Endodermal cell (in vitro differentiated cells): ENCODE results near the gene PDE8A. TPM values are rescaled to one million over a fixed set of nuclear protein-coding genes. Genes with fewer than 3 reads are reported as not detected.

ENCODE experiments used
- DNase-seq: peaks from one replicate; pipeline ENCODE4 v3.0.0-alpha.2; 2017
- H3K27ac ChIP-seq: 2 replicates; pipeline ENCODE4 v1.5.1; 2013; ENCODE audit warnings: mild to moderate bottlenecking, low read depth, low read length, moderate library complexity
- H3K27me3 ChIP-seq: 2 replicates; pipeline ENCODE4 v1.6.1; 2013; ENCODE audit warnings: mild to moderate bottlenecking, low read length, moderate library complexity; ENCODE audit not compliant: insufficient read depth, control insufficient read depth, poor library complexity, severe bottlenecking
- H3K36me3 ChIP-seq: 2 replicates; pipeline ENCODE4 v1.7.0; 2013; ENCODE audit warnings: mild to moderate bottlenecking, low read length, moderate library complexity; ENCODE audit not compliant: control insufficient read depth, insufficient read depth
- H3K4me1 ChIP-seq: one replicate; pipeline ENCODE4 v1.7.0; 2013; ENCODE audit warnings: low read length; ENCODE audit not compliant: control insufficient read depth, insufficient read depth
- H3K4me3 ChIP-seq: 2 replicates; pipeline ENCODE4 v1.5.1; 2013; ENCODE audit warnings: mild to moderate bottlenecking, low read length, moderate library complexity
- H3K9ac ChIP-seq: 2 replicates; pipeline ENCODE4 v1.6.1; 2013; ENCODE audit warnings: mild to moderate bottlenecking, low read length, moderate library complexity; ENCODE audit not compliant: poor library complexity, severe bottlenecking; ENCODE audit errors: extremely low read depth
- H3K9me3 ChIP-seq: 2 replicates; pipeline ENCODE4 v1.6.1; 2013; ENCODE audit warnings: mild to moderate bottlenecking, low read length, moderate library complexity; ENCODE audit not compliant: control insufficient read depth
- H3K27ac Mint-ChIP-seq: 2 replicates; pipeline ENCODE4 v1.8.0; 2020; ENCODE audit warnings: mixed read lengths
- H3K27me3 Mint-ChIP-seq: 2 replicates; pipeline ENCODE4 v1.8.0; 2021; ENCODE audit warnings: mild to moderate bottlenecking, mixed read lengths; ENCODE audit not compliant: insufficient read depth
- H3K36me3 Mint-ChIP-seq: 2 replicates; pipeline ENCODE4 v1.8.0; 2020; ENCODE audit warnings: low read depth, mixed read lengths
- H3K4me1 Mint-ChIP-seq: 2 replicates; pipeline ENCODE4 v1.8.0; 2020; ENCODE audit warnings: mixed read lengths
- H3K4me3 Mint-ChIP-seq: 2 replicates; pipeline ENCODE4 v1.8.0; 2020; ENCODE audit warnings: mild to moderate bottlenecking, moderate library complexity, mixed read lengths
- H3K9me3 Mint-ChIP-seq: 2 replicates; pipeline ENCODE4 v1.8.0; 2020; ENCODE audit warnings: mild to moderate bottlenecking, mixed read lengths
- WGBS, 2 experiments: methylation state at CpG; one replicate each; pipeline versions ENCODE4 v1.1.5 to v1.1.7; 2013; ENCODE audit warnings: missing lambda C conversion rate in 2 of 2, mixed read lengths in 1 of 2; ENCODE audit not compliant: insufficient coverage in 1 of 2, insufficient read length in 1 of 2; 5-methylcytosine and 5-hydroxymethylcytosine counted together
- total RNA-seq, 2 donors: library from RNA; stranded (reverse); fragmentation: NEBNext Ultra II Directional in 1 of 2; extraction: Animal tissue kit (Norgen Biotek cat#: 25700) in 1 of 2; gene quantifications; 2 replicates in 1 of 2; 3 replicates in 1 of 2; pipeline ENCODE4 v1.2.1, GENCODE V29; 2021
- TF ChIP-seq, protein P1 (sequence below): fragments of 200-600 bp; sonication (generic); conservative IDR thresholded peaks from 2 replicates; pipeline ENCODE4 v1.5.0; 2021; ENCODE audit warnings: antibody characterized with exemption, mild to moderate bottlenecking

The PDE8A gene
- total RNA-seq, 2 donors from 2014 or later, result 14.8 to 15.2 TPM

DNA sequence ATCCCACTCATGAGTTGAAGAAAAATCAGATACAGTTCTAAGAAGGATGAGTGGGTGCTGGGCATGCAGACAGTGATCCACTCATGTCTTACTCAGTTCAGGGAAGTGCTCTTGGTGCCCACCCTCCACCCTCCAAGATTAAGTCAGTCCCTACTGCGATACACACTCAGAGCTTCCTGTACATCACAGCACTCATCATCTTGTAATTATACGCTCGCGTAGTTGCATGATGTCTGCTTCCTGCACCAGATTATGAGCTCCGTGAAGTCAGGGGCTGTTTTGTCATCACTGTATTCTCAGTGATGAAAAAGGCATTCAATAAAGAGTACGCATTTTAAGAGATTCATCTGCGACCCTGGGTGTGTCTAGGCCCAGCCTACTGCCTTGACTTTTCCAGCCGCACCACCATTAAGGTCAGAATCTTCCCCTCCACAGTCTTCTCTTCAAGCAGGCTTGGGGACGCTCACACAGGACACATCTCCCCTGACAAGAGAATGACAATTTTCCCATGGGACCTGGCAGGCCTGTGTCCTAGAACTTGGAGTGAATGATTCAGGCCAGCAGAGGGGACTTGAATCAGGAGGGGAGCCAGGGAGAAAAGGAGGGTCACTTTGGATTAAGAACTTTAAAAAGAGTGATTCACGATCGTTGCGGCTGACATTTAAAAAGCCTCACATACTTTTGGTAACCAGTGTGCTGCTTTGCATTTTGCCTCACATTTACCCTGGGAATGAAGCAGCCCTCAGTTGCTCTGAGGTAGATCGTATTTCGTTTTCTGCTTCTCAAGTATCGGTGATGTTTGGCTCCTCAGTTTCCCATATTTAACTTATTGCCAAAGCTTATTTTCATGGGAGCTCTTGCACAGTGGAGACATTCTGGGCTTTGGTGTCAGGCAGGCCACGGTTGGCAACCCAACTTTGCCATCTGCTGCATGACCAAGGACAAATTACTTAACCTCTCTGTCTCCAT is 7.9 kb upstream of the PDE8A start:
- Histone ChIP-seq H3K9me3 (no peaks in the 10 kb centered on the region), H3K27me3 (peaks cover 17% of the 10 kb centered on the region), H3K27ac (no peak overlapping the region), H3K4me3 (no peak overlapping the region), H3K36me3 (no peaks in the 10 kb centered on the region), H3K9ac (no peak overlapping the region), H3K4me1 (no peaks in the 10 kb centered on the region)
- no peak overlapping the region for H3K4me3 Mint-ChIP-seq
- H3K36me3 Mint-ChIP-seq, result no peaks in the 10 kb centered on the region
- H3K9me3 Mint-ChIP-seq, result no peaks in the 10 kb centered on the region
- 90 to 92% methylated on average over 15 to 16 of the region's 16 CpGs for WGBS, 2 experiments
- peaks cover 3% of the 10 kb centered on the region for H3K4me1 Mint-ChIP-seq
- DNase-seq, result no peak
- TF ChIP-seq, protein P1, sequence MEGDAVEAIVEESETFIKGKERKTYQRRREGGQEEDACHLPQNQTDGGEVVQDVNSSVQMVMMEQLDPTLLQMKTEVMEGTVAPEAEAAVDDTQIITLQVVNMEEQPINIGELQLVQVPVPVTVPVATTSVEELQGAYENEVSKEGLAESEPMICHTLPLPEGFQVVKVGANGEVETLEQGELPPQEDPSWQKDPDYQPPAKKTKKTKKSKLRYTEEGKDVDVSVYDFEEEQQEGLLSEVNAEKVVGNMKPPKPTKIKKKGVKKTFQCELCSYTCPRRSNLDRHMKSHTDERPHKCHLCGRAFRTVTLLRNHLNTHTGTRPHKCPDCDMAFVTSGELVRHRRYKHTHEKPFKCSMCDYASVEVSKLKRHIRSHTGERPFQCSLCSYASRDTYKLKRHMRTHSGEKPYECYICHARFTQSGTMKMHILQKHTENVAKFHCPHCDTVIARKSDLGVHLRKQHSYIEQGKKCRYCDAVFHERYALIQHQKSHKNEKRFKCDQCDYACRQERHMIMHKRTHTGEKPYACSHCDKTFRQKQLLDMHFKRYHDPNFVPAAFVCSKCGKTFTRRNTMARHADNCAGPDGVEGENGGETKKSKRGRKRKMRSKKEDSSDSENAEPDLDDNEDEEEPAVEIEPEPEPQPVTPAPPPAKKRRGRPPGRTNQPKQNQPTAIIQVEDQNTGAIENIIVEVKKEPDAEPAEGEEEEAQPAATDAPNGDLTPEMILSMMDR, result no peak
- peaks cover 29% of the 10 kb centered on the region for H3K27me3 Mint-ChIP-seq
- H3K27ac Mint-ChIP-seq, result no peak overlapping the region

DNA sequence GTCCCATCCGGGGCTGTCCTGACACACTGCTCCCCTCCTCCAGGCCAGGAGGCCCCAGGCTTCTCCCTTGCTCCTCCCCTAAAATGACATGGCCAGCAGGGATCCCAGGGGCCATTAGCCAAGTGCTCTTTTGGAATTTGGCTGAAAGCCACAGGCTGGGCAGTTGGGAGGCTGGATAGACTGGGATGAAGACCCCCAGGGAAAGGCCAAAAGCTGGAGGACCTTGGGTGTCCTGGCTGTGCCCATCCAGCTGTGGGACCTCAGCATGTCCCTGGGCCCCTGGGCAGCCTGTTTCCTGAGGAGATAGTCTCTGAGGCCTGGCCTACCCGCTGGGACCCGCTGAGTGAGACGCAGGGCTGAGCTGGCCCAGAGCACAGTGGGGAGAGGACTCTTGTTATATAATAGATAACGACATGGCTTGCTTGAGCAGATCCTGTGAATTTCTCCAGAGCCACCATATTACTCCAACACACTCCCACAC is 5.7 kb upstream of the PDE8A start:
- Histone ChIP-seq H3K27me3 (peaks cover 30% of the 10 kb centered on the region), H3K9me3 (no peaks in the 10 kb centered on the region), H3K9ac (no peak overlapping the region), H3K4me3 (no peak overlapping the region), H3K4me1 (no peaks in the 10 kb centered on the region), H3K27ac (no peak overlapping the region), H3K36me3 (no peaks in the 10 kb centered on the region)
- Mint-ChIP-seq H3K27me3 (peaks cover 37% of the 10 kb centered on the region), H3K4me1 (peaks cover 12% of the 10 kb centered on the region), H3K36me3 (no peaks in the 10 kb centered on the region), H3K4me3 (no peak overlapping the region), H3K27ac (no peak overlapping the region), H3K9me3 (no peaks in the 10 kb centered on the region)
- peak; percentile 66 for DNase-seq
- 85% methylated on average over 5 of the region's 5 CpGs; no CpG with 5 or more reads in 1 of the 2 experiments for WGBS, 2 experiments
- TF ChIP-seq, protein P1, result no peak

DNA sequence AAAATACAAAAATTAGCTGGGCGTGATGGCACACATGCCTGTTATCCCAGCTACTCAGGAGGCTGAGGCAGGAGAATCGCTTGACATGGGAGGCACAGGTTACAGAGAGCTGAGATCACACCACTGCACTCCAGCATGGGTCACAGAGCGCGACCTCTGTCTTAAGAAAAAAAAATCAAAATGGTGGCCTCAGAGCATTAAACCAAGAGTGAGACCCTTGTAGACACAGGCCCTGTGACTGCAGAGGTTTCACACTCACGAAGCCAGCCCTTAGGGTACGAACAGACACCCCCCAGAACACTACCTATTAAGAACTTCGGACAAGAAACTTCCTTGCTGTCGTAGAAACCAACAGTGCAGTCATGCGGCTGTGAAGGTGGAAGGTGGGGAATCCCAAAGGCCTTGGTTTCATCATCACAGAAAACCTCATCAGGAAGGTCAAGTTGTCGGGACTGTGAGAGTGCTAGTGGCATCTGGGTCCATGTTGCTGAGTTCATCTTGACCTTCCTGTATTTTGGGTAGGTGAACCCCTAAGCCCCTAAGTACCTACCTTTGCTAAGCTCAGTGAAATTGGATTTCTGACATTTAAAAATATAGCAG is 4.8 kb upstream of the PDE8A start:
- Histone ChIP-seq H3K4me1 (no peaks in the 10 kb centered on the region), H3K27me3 (peaks cover 30% of the 10 kb centered on the region), H3K9ac (no peak overlapping the region), H3K36me3 (no peaks in the 10 kb centered on the region), H3K27ac (no peak overlapping the region), H3K9me3 (no peaks in the 10 kb centered on the region), H3K4me3 (no peak overlapping the region)
- WGBS, 2 experiments, result 91 to 94% methylated on average over 8 to 10 of the region's 10 CpGs
- DNase-seq, result no peak
- H3K27ac Mint-ChIP-seq, result no peak overlapping the region
- H3K4me3 Mint-ChIP-seq, result no peak overlapping the region
- H3K9me3 Mint-ChIP-seq, result no peaks in the 10 kb centered on the region
- H3K4me1 Mint-ChIP-seq, result peaks cover 12% of the 10 kb centered on the region
- H3K27me3 Mint-ChIP-seq, result peaks cover 36% of the 10 kb centered on the region
- H3K36me3 Mint-ChIP-seq, result no peaks in the 10 kb centered on the region
- TF ChIP-seq, protein P1, result no peak
